ENCODE data around the gene PIK3AP1. TPM values are rescaled to one million over a fixed set of nuclear protein-coding genes. Genes with fewer than 3 reads are reported as not detected.
"Not testable (repeated sequence)": the region's sequence is repeated elsewhere in the genome, so short reads cannot be mapped to it uniquely, and the experiment has no call there.

Gene PIK3AP1
- total RNA-seq, 2 donors from 2014 or later, result 3.8 to 15.6 TPM

DNA sequence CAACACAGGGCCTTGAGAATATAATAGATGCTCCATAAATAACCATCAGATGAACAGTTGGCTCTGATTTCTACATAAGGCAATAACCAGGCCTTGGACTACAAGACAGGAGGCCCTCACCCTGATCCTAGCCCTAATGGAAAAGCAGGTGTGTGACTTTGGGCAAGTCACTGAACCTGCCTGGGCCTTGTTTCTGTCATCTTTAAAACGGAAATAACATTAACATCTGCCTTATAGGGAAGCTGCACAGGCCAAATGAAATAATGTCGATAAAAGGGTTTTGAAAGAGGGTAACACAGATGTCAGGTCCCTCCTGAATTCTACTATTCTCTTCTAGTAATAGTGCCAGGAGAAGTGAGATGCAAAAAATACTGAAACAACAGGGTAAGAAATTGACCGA, 20.7 kb downstream of the PIK3AP1 start:
- no peaks in the 10 kb centered on the region for H3K36me3 ChIP-seq
- no peak for DNase-seq (ENCODE audit: low spot score)
- no peaks in the 10 kb centered on the region for H3K9me3 ChIP-seq
- TF ChIP-seq POLR2A (IDR thresholded peaks at IDR 0.05) (no peak), POLR2AphosphoS5 (IDR thresholded peaks at IDR 0.05) (no peak)
- TF ChIP-seq, protein P1, sequence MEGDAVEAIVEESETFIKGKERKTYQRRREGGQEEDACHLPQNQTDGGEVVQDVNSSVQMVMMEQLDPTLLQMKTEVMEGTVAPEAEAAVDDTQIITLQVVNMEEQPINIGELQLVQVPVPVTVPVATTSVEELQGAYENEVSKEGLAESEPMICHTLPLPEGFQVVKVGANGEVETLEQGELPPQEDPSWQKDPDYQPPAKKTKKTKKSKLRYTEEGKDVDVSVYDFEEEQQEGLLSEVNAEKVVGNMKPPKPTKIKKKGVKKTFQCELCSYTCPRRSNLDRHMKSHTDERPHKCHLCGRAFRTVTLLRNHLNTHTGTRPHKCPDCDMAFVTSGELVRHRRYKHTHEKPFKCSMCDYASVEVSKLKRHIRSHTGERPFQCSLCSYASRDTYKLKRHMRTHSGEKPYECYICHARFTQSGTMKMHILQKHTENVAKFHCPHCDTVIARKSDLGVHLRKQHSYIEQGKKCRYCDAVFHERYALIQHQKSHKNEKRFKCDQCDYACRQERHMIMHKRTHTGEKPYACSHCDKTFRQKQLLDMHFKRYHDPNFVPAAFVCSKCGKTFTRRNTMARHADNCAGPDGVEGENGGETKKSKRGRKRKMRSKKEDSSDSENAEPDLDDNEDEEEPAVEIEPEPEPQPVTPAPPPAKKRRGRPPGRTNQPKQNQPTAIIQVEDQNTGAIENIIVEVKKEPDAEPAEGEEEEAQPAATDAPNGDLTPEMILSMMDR (IDR thresholded peaks at IDR 0.05), result no peak
- no peak overlapping the region for H3K4me3 ChIP-seq
- WGBS, result 91% methylated on average over 3 of the region's 3 CpGs
- no peaks in the 10 kb centered on the region for H3K27me3 ChIP-seq (replicated peaks; ENCODE audit: insufficient read depth)
- intact Hi-C loops (cut with DNase I), result no loop called here
- H3K27ac ChIP-seq, result no peak overlapping the region
- H3K4me1 ChIP-seq (replicated peaks), result no peaks in the 10 kb centered on the region

DNA sequence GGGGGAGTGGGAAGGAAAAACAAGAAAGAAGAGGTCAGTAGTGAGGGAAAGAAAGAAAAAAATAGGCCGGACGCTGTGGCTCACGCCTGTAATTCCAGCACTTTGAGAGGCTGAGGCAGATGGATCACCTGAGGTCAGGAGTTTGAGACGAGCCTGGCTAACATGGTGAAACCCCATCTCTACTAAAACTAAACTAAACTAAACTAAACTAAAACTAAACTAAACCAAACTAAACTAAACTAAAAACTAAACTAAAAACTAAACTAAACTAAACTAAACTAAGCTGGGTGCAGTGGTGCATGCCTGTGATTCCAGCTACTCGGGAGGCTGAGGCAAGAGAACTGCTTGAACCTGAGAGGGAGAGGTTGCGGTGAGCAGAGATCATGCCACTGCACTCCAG, 22.0 kb downstream of the PIK3AP1 start:
- H3K27ac ChIP-seq; DNase-seq (ENCODE audit: low spot score); H3K27me3 ChIP-seq (replicated peaks; ENCODE audit: insufficient read depth); H3K4me3 ChIP-seq; intact Hi-C loops (cut with DNase I); H3K9me3 ChIP-seq; H3K36me3 ChIP-seq; H3K4me1 ChIP-seq (replicated peaks): not testable (repeated sequence)
- WGBS, result 84% methylated on average over 6 of the region's 6 CpGs

DNA sequence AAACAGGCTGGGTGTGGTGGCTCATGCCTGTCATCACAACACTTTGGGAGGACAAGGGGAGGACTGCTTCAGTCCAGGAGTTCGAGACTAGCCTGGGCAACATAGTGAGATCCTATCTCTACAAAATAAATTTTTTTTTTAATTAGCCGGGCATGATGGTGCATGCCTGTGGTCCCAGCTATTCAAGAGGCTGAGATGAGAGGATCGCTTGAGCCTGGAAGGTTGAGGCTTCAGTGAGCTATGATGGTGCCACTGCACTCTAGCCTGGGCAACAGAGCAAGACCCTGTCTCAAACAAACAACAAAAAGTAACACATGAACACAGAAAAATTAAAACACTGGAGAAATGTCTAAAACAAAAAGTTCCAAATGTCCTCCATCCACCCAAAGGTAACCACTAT, 22.9 kb downstream of the PIK3AP1 start:
- no peaks in the 10 kb centered on the region for H3K36me3 ChIP-seq

DNA sequence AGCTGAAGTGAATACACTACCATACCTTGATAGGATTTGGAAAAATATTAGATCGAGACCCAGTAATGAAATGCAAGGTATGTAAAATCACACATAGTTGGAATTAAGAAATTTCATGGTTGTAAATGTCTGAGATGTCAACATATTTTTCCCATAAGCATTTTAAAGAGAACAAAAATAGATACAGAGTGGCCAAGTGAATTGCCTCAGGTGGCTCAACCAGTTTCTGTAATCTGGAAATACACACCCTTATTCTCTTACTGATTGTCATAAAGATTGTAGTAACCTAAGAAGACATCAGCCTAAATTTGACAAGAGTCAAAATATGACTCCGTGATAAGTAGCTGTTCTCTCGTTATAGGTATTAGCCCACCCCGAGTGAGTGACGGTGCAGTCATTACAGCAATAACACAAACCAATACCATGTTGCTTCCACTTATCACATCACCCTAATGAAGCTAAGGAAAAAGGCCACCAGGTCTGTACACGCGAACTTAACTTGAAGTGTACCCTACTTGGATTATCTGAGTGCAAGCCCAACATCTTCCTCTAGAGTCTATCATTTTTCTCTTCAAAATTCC, 23.4 kb downstream of the PIK3AP1 start:
- Histone ChIP-seq H3K27ac (no peak overlapping the region), H3K9me3 (no peaks in the 10 kb centered on the region), H3K4me1 (replicated peaks) (no peaks in the 10 kb centered on the region), H3K4me3 (no peak overlapping the region), H3K36me3 (no peaks in the 10 kb centered on the region), H3K27me3 (replicated peaks; ENCODE audit: insufficient read depth) (no peaks in the 10 kb centered on the region)
- WGBS, result 72% methylated on average over 7 of the region's 7 CpGs
- TF ChIP-seq POLR2A (IDR thresholded peaks at IDR 0.05) (no peak), POLR2AphosphoS5 (IDR thresholded peaks at IDR 0.05) (no peak)
- TF ChIP-seq, protein P1 (IDR thresholded peaks at IDR 0.05), result no peak
- intact Hi-C loops (cut with DNase I), result no loop called here
- no peak for DNase-seq (ENCODE audit: low spot score)

More for the DNA sequence above, 22.9 kb downstream of the PIK3AP1 start:
- H3K9me3 ChIP-seq, result no peaks in the 10 kb centered on the region
- no peaks in the 10 kb centered on the region for H3K4me1 ChIP-seq (replicated peaks)
- TF ChIP-seq POLR2A (IDR thresholded peaks at IDR 0.05) (no peak), POLR2AphosphoS5 (IDR thresholded peaks at IDR 0.05) (no peak)
- no peak overlapping the region for H3K4me3 ChIP-seq
- no peaks in the 10 kb centered on the region for H3K27me3 ChIP-seq (replicated peaks; ENCODE audit: insufficient read depth)
- WGBS, result 77% methylated on average over 3 of the region's 3 CpGs
- DNase-seq (ENCODE audit: low spot score), result no peak
- no peak overlapping the region for H3K27ac ChIP-seq
- intact Hi-C loops (cut with DNase I), result no loop called here

DNA sequence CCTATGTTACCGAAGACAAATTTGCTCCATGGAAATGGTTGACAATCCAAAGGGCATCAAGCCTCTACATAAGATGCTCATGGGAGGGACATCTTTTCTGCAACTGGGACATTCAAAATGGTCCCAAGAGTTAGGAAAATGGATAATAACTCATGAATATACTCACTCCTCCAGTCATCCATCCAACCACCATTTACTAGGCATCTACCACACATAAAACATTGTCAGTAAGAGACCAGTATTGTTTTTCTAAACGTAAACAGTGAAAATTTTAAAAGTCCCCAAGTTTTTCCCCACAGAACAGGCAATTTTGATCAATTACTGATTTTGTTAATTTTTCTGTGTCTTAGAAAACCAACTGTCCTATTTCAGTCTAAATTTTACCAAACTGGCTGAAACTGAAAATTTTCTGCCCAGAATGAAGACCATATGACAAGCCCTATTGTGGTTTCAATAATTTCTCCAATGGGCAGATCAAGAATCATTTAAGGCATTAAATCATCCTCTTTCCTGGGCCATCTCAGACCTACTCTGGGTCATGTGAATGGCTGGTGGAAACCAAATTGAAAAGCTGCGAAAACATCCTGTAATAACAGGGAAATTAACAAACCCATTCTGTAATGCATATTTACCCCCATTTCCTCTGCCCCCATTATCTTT, 24.2 kb downstream of the PIK3AP1 start:
- no peak for DNase-seq (ENCODE audit: low spot score)
- no peaks in the 10 kb centered on the region for H3K9me3 ChIP-seq
- intact Hi-C loops (cut with DNase I), result no loop called here
- H3K4me1 ChIP-seq (replicated peaks), result no peaks in the 10 kb centered on the region
- H3K36me3 ChIP-seq, result no peaks in the 10 kb centered on the region
- no peaks in the 10 kb centered on the region for H3K27me3 ChIP-seq (replicated peaks; ENCODE audit: insufficient read depth)
- no peak overlapping the region for H3K27ac ChIP-seq
- TF ChIP-seq POLR2AphosphoS5 (IDR thresholded peaks at IDR 0.05) (no peak), POLR2A (IDR thresholded peaks at IDR 0.05) (no peak)
- TF ChIP-seq, protein P1 (IDR thresholded peaks at IDR 0.05), result no peak
- 72% methylated on average over 3 of the region's 3 CpGs for WGBS
- H3K4me3 ChIP-seq, result no peak overlapping the region

DNA sequence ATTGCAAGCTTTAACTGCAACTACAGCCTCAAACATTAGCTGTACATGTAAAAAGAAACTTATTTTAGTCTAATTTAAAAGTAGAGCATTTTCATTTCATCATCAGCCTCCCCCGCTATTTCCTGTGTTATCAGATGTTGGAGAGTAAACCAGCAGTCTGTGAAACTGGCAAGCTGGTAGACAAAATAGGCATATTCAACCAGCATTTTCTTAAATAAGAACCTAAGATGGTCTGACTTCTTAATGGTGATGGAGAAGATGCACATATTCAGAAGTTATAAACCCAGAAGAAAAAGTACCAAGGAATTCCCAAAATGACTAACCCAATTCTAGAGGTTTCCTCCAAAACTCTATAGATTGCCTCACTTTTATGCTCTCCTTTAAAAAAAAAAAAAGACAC, 24.9 kb downstream of the PIK3AP1 start:
- intact Hi-C loops (cut with DNase I), result no loop called here
- Histone ChIP-seq H3K27ac (no peak overlapping the region), H3K4me1 (replicated peaks) (no peaks in the 10 kb centered on the region), H3K4me3 (no peak overlapping the region), H3K36me3 (no peaks in the 10 kb centered on the region), H3K27me3 (replicated peaks; ENCODE audit: insufficient read depth) (no peaks in the 10 kb centered on the region), H3K9me3 (no peaks in the 10 kb centered on the region)
- WGBS, result 43% methylated on average over 1 of the region's 1 CpG
- DNase-seq (ENCODE audit: low spot score), result no peak
- TF ChIP-seq POLR2A (IDR thresholded peaks at IDR 0.05) (no peak), POLR2AphosphoS5 (IDR thresholded peaks at IDR 0.05) (no peak)
- TF ChIP-seq, protein P1 (IDR thresholded peaks at IDR 0.05), result no peak

All from prostate gland (tissue), 2 donors.